Upper lobe of right lung (tissue), 1 donor: ENCODE results near the gene PFN4. TPM values are rescaled to one million over a fixed set of nuclear protein-coding genes. Genes with fewer than 3 reads are reported as not detected.

Source experiments
- ATAC-seq: fragments of 200-7000 bp; cut with Tn5 transposase; one replicate; pipeline ENCODE4 v1.9.1; 2020; ENCODE audit warnings: mild to moderate bottlenecking, moderate library complexity
- DNase-seq: peaks from one replicate; pipeline ENCODE4 v3.0.0-alpha.2; 2020
- H3K27ac ChIP-seq: fragments of 200-600 bp; one replicate; pipeline ENCODE4 v1.8.0; 2022
- H3K27me3 ChIP-seq: fragments of 200-600 bp; one replicate; pipeline ENCODE4 v1.8.0; 2022; ENCODE audit warnings: mild to moderate bottlenecking
- H3K36me3 ChIP-seq: fragments of 200-600 bp; one replicate; pipeline ENCODE4 v1.8.0; 2022
- H3K4me1 ChIP-seq: fragments of 200-600 bp; one replicate; pipeline ENCODE4 v1.8.0; 2022
- H3K4me3 ChIP-seq: fragments of 200-600 bp; one replicate; pipeline ENCODE4 v1.8.0; 2022; ENCODE audit warnings: mild to moderate bottlenecking
- H3K9me3 ChIP-seq: fragments of 200-600 bp; one replicate; pipeline ENCODE4 v1.8.0; 2022
- CTCF ChIP-seq: fragments of 200-600 bp; IDR thresholded peaks from one replicate; pipeline ENCODE4 v1.8.0; 2022; ENCODE audit warnings: antibody characterized with exemption
- intact Hi-C: fragments of 100-400 bp; cut with DNase I; formaldehyde crosslinking; loops from one replicate; pipeline ENCODE4 v1.11.0; 2022
- long read RNA-seq: library from polyadenylated mRNA; unstranded; transcript quantifications from one replicate; pipeline ENCODE4 v2.0.0, GENCODE V29; 2021
- total RNA-seq: library from RNA; stranded (reverse); fragmentation: NEBNext Ultra II Directional; extraction: Animal tissue kit (Norgen Biotek cat#: 25700); gene quantifications from one replicate; pipeline ENCODE4 v1.2.1, GENCODE V29; 2021
- donor health status: DM: no; HTN: yes; CAD: no; lungs with severe emphysema.

PFN4 gene, protein sequence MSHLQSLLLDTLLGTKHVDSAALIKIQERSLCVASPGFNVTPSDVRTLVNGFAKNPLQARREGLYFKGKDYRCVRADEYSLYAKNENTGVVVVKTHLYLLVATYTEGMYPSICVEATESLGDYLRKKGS
- 1.5 TPM for total RNA-seq
- long read RNA-seq, partial matches to known transcripts, result 0 of 1 reads
- long read RNA-seq, other reads (novel, unspliced or antisense), result 1 of 1 reads

- Histone ChIP-seq H3K4me1 (peaks cover 5% of the 10 kb centered on the region), H3K27ac (peak within 1 kb of the TSS; percentile 90), H3K4me3 (peak within 1 kb of the TSS; percentile 82), H3K9me3 (no peaks in the 10 kb centered on the region), H3K27me3 (no peaks in the 10 kb centered on the region), H3K36me3 (no peaks in the 10 kb centered on the region)
- TF ChIP-seq CTCF, result no peak
- intact Hi-C loops, result no loop called here
- DNase-seq (peak; percentile 96), ATAC-seq (peak; percentile 99)
Measured at GRCh38 chr2:24123195-24123921, at the start of gene PFN4, which contains the start of gene FAM228B. Gene PFN4, minus strand, starts transcription at chr2:24123334. Its CDS starts 799 bp downstream, at chr2:24122535. Gene FAM228B, plus strand, starts transcription at chr2:24123469. Its CDS starts 893 bp downstream, at chr2:24124362.

- H3K4me1 ChIP-seq, result no peaks in the 10 kb centered on the region
- no peaks in the 10 kb centered on the region for H3K9me3 ChIP-seq
- no peak overlapping the region for H3K4me3 ChIP-seq
- no peak for ATAC-seq
- intact Hi-C loops, result no loop called here
- no peak for DNase-seq
- H3K27me3 ChIP-seq, result no peaks in the 10 kb centered on the region
- no peaks in the 10 kb centered on the region for H3K36me3 ChIP-seq
- H3K27ac ChIP-seq, result no peak overlapping the region
- no peak for TF ChIP-seq CTCF
Measured at GRCh38 chr2:24169023-24169422, 45.9 kb upstream of the PFN4 start.

DNA sequence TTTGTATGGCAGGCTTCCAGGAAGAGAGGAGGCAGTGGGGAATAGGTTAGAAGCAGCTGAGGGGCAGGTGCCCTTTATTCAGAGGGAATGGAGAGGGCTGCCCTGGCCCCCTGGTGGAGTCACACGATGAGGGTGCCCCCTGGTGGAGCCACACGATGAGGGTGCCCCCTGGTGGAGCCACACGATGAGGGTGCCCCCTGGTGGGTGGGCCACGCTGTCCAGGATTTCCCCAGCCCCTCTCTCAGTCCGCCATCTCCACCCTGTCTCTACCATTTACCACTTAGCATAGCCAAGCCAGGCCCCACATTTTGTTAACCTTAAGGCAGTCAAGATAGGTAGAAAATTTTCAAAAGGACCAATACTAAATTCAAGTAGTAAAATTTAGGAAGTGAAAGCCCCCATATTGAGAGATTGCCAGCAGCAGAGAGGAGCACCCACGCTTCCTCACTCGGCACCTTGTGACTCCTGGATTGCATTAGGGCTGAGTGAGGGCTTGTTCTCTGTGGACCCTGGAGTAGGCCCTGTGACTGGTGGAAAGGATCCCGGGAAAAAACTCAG, 41.4 kb upstream of the PFN4 start:
- peak; percentile 57 for TF ChIP-seq CTCF
- Histone ChIP-seq H3K4me3 (no peak overlapping the region), H3K27ac (no peak overlapping the region), H3K9me3 (no peaks in the 10 kb centered on the region), H3K4me1 (no peaks in the 10 kb centered on the region), H3K36me3 (no peaks in the 10 kb centered on the region), H3K27me3 (no peaks in the 10 kb centered on the region)
- peak; percentile 68 for DNase-seq
- intact Hi-C loops, result no loop called here
- peak; percentile 87 for ATAC-seq

- ATAC-seq, result no peak
- no peak overlapping the region for H3K27ac ChIP-seq
- intact Hi-C loops, result no loop called here
Measured at GRCh38 chr2:24163601-24164000, 40.5 kb upstream of the PFN4 start.

GRCh38 chr2:24163186-24163585, 40.1 kb upstream of the PFN4 start:
- Histone ChIP-seq H3K4me1 (no peaks in the 10 kb centered on the region), H3K9me3 (no peaks in the 10 kb centered on the region)
- intact Hi-C loops, result no loop called here

More at GRCh38 chr2:24163601-24164000, 40.5 kb upstream of the PFN4 start:
- TF ChIP-seq CTCF, result no peak
- Histone ChIP-seq H3K36me3 (peaks cover 3% of the 10 kb centered on the region), H3K4me1 (no peaks in the 10 kb centered on the region), H3K27me3 (no peaks in the 10 kb centered on the region), H3K4me3 (no peak overlapping the region), H3K9me3 (no peaks in the 10 kb centered on the region)
- DNase-seq, result no peak

More at GRCh38 chr2:24163186-24163585, 40.1 kb upstream of the PFN4 start:
- peaks cover 4% of the 10 kb centered on the region for H3K36me3 ChIP-seq
- no peak overlapping the region for H3K27ac ChIP-seq
- TF ChIP-seq CTCF, result no peak
- no peak for DNase-seq
- no peak overlapping the region for H3K4me3 ChIP-seq
- no peaks in the 10 kb centered on the region for H3K27me3 ChIP-seq
- ATAC-seq, result no peak
